G401 (cell line): Measurements from ENCODE around the gene POLR1G. TPM values are rescaled to one million over a fixed set of nuclear protein-coding genes. Genes with fewer than 3 reads are reported as not detected.
"Not testable (repeated sequence)": the region's sequence is repeated elsewhere in the genome, so short reads cannot be mapped to it uniquely, and the experiment has no call there.

ENCODE experiments used
- DNase-seq: peaks from one replicate; pipeline ENCODE4 v3.0.0-alpha.2; 2015; ENCODE audit warnings: low spot score
- in situ Hi-C: cut with HindIII; loops from 2 replicates; pipeline ENCODE4 v1.10.0; 2016; ENCODE audit warnings: low sequenced_read_pairs, mixed read lengths
- total RNA-seq: library from RNA; depleted of rRNA; stranded (reverse); fragments of >200 nt; shearing (Covaris generic); gene quantifications from 2 replicates; pipeline ENCODE4 v1.2.3, GENCODE V29; 2014

Gene POLR1G
- total RNA-seq, 1 experiment from 2014 or later = 32.3 TPM

DNA sequence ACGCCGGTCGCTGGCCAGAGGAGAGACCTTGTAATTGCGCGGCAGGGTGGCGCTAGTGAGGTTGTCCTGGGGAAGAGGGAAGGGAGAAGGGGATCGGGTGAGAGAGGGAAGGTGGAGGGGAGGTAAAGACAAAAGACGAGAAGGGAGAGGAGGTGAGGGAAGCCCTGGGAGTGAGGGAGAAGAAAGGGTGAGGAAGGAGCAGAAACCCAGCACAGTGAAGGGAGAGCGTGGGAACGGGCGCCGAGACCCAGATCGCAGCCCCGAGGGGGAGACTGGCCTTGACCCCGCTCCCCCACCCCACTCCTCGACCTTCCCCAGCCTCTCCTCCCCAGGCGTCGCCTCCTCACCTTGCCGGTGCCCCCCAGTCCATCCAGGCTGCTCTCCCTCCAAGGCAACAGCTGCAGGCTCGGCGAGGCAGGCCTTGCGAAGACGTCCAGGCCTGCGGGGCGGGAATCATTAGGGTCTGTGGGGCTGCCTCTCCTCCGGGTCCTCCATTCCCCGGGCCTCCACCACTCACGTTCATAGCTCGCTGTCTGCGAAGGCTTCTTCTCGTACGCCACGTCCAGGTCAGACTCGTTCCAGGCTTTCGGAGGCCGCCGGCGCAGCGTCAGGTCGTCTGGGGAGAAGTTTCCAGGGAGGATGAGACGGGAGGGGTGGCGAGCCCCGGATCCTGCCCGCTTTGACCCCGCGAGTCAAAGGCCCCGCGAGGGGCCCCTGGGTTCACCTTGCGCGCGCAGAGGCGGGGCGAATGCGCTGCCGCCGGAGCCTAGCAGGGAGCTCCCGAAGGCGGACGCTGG lies 10.4 kb upstream of the POLR1G start:
- in situ Hi-C loops = no loop called here
- DNase-seq = no peak

DNA sequence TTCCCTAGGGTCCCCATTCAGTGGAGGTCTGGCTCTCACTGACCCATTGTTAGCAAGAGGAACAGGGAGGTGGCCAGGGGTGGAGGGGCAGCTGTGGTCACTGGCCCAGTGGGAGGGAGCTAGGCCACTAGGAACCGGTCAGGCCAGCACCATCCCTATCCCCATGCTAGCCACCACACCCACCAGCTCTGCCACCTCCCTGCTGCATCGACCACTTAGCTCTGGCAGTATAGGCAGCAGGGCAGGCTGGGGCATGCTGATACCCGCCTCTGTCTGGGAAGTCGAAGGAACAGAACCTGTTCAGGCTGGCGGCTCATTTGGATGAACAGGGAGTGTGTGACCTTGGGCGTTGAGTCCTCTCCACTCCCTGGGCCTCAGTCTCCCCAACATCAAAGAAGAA lies 6.3 kb upstream of the POLR1G start:
- no peak for DNase-seq
- in situ Hi-C loops = no loop called here

DNA sequence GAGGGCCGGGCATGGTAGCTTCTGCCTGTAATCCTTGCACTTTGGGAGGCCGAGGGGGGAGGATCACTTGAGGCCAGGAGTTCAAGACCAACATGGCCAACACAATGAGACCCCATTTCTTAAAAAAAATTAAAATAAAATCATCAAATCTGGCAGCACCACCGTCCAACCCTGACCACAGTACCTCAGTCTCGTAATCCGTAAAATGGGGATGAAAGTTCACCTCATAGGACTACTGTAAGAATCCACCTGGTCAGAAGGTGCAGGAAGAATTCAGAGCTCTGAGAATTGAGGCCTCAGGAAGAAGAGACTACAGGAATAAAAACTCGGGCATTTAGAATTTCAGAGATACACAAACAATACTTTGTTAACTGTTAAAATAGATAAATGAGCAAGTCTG lies 4.6 kb upstream of the POLR1G start:
- in situ Hi-C loops = no loop called here
- no peak for DNase-seq

DNA sequence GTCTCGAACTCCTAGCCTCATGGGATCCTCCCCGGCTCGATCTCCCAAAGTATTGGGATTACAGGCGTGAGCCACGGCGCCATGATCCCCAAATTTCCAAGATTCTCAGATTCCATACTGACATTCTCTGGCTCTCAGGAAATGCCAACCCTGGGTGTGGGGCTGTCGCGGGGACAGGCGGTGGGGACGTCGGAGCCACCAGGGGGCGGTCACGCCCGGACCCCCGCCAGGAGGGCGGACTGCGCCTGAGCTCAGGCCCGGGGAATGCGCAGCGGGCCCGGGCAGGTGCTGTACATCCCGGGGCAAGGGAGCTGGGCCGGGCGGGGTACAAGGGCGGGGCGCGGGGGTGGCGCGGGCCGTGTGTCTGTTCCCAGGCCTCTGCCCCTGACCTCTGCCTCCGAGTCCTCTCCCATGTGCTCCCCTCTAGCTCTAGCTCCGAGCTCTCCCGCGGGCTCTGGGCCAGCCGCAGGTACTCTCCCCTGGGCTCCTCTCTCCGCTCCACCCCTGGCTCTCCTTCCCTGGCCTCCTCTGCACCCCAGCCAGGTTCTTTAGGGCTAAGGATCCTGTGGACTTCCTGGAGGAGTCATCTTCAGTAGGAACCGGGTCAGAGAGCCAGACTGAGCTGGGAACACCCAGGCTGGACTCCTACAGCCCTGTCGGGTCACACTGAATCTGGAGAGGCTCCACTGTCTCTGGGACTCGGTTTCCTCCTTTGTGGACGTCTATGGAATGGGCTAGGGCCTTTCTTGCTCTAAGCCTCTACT lies 4.0 kb upstream of the POLR1G start:
- no peak for DNase-seq
- in situ Hi-C loops = no loop called here

DNA sequence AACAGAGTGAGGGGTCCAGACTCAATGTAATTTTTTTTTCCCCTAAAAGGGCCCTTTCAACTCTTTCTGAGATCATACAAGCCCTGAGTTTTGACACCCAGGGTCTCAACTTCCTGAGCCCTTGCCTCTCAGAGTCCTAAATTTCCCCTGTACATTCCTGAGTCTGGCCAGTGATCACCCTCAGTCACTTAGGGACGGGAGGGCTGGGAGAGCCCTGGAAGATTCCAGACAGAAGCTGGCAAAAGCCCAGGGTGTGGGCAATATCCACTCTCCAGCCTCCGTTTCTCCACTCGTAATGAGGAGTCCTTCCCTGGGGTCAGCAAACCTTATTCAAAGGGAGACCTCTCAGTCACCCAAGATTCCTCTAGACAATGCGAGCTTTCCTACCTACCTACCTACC lies 3.2 kb upstream of the POLR1G start:
- in situ Hi-C loops = no loop called here

DNA sequence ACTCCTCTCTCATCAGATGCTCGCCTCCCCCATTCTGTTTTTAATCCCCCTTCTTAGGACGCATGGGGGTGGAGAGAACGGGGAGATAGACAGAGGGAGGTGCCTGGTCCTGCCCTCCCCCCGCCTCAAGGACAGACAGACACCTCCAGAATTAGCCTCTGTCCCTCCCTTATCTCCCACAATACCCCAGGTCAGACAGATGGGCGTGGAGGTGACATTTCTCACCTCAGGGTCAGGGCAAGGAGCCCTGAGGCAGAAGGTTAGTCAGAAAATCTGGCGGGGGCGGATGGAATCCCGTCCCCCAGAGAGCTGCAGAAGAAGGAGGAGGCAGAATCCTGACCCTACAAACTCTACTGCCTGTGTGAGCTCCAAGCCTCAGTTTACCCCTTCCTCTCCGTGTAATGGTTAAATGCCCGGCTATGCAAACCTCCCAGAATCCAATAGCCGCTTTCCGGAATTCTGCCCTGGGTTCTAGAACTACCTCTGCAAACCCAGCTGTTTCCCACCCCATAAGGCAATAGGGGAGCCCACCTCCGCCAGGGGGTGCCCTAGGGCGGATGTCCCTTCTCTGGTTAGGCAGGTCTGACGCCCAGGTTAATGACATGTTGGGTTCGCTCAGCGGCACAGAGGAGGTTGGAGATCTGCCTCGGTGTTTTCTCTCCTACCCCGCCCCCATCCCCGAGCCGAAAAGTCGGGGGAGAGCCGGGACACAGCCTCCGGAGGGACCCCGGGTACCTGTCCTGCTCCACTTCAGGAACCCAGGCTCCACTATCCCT lies 2.5 kb upstream of the POLR1G start:
- DNase-seq = peak; percentile 33
- in situ Hi-C loops = no loop called here

More for the DNA sequence above, 3.2 kb upstream of the POLR1G start:
- DNase-seq = no peak

DNA sequence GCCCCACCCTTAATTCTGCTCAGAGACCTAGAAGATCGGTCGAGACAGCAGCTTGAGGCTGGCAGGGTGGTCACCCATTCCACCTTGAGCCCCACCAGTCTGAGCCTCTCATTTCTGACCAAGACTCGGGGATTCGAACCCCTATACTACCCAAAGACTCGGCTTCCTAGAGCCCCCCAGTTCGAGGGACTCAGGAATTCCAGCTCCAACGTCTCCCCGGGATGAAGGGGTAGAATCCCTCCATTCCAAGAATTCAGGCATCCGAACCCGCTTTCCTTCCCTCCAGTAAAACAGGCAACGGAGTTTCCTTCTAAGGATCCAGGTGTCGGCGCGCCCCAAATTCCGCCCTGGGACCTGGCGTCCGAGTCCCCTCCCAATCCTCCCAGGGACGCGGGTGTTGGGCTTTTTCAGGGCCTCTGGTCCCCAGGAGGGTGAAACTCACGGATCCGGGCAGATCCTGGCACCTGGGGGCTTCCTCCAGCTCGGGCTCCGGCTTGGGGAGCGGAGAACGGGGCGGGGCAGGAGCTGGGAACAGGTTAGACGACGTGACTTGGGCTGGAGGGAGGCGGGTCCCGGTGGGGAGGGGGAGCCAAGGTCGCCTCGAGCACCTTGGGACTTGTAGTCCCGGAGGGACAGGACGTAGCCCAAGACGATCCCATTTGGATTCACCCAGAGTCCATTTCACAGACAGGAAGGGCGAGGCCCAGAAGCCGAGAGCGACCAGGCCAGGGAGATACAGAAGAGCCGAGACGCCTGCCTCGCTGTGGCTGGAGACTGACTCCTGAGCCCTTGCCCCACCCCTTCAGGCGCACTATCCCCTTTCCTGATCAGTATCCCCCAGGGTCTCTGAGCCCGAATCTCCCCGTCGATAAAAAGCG lies 1.6 kb upstream of the POLR1G start, which contains the start of gene PPP1R13L:
Gene PPP1R13L (minus strand): TSS at position 513 of the 878 bp plus-strand sequence. CDS start 6,751 bp downstream, outside the sequence.
- peak; percentile 63 for DNase-seq
- in situ Hi-C loops = no loop called here

DNA sequence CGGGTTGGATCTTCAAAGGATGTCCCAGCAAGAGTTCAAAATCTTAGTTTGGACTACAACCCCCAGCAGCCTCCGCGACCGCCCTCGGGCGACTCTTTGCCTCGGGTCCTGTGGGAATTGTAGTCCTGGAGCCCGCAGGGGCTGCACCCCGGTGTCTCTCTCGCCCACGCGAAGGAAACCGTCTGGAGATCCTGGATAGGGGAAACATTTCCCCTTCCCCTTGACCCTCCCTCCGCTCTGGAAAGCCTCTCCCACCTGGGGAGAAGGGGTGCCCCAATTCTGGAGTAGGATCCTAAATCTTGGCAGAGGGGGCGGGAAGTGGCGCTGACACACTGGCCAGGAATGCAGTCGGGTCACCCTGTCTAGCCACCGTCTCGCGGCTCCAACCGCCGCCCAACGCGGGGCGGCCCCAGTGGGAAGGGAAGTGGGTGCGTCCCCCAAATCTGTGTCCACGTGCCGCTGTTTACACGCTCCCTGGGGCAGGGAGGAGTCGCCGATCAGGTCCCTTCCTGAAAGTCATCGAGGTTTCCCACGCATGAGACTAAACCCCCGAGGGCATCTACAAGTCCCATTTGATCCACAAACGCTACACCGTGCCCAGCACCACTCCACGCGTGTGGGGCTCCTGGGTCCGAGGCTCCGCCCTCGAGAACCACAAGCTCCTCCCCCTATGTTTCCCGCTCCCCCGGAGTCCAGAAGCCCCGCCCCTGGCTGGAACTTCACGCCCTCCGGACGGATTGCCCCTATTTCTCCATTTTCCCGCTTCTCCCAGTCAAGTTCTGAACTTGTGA lies 814 bp upstream of the POLR1G start:
- in situ Hi-C loops = no loop called here
- DNase-seq = peak; percentile 90

DNA sequence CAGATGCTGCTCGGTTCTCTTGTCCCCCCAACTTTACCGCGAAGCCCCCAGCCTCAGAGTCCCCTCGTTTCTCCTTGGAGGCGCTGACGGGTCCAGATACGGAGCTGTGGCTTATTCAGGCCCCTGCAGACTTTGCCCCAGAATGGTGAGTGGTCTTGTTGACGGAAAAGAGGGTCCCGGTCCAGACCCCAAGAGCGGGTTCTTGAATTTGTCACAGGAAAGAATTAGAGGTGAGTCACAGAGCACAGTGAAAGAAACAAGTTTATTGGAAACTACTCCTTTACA lies 589 bp downstream of the POLR1G start:
- no peak for DNase-seq
- in situ Hi-C loops = no loop called here

DNA sequence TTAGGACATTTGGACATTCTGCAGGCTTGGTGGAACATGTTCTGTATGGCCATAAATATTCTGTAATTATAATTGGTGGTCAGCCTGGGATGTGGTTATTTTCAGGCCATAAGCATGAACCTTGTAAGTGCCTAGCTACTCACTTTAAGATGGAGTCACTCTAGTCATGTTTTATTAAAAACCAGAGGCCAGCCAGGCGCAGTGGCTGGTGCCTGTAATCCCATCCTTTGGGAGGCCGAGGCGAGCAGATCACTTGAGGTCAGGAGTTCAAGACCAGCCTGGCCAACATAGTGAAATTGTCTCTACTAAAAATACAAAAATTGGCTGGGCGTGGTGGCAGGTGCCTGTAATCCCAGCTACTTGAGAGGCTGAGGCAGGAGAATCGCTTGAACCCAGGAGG lies 1.1 kb downstream of the POLR1G start:
- DNase-seq, in situ Hi-C loops: not testable (repeated sequence)

DNA sequence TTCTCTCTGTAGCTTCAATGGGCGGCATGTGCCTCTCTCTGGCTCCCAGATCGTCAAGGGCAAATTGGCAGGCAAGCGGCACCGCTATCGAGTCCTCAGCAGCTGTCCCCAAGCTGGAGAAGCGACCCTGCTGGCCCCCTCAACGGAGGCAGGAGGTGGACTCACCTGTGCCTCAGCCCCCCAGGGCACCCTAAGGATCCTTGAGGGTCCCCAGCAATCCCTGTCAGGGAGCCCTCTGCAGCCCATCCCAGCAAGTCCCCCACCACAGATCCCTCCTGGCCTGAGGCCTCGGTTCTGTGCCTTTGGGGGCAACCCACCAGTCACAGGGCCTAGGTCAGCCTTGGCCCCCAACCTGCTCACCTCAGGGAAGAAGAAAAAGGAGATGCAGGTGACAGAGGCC lies 1.7 kb downstream of the POLR1G start:
- no peak for DNase-seq
- in situ Hi-C loops = no loop called here

DNA sequence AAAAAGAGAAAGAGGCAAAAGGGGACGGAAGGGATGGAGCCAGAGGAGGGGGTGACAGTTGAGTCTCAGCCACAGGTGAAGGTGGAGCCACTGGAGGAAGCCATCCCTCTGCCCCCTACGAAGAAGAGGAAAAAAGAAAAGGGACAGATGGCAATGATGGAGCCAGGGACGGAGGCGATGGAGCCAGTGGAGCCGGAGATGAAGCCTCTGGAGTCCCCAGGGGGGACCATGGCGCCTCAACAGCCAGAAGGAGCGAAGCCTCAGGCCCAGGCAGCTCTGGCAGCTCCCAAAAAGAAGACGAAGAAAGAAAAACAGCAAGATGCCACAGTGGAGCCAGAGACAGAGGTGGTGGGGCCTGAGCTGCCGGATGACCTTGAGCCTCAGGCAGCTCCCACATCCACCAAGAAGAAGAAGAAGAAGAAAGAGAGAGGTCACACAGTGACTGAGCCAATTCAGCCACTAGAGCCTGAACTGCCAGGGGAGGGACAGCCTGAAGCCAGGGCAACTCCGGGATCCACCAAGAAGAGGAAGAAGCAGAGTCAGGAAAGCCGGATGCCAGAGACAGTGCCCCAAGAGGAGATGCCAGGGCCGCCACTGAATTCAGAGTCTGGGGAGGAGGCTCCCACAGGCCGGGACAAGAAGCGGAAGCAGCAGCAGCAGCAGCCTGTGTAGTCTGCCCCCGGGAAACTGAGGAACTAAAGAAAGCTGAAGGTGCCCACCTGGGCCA lies 2.5 kb downstream of the POLR1G start:
- no peak for DNase-seq
- in situ Hi-C loops = no loop called here

DNA sequence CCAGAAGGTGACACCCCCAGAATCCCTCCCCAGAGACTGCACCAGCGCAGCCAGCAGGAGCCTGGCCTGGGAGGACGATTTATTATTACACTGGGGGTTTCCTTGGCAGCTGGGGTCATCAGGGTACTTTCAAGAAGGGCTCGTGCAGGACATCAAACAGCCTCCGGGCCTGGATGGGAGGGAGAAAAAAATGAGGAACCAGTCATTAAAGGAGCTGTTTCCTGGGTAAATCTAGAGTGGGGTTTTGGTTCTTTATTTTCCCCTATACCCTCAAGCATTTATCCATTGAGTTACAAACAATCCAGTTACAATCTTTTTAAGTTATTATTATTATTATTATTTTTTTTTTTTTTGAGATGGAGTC lies 3.1 kb downstream of the POLR1G start:
- in situ Hi-C loops = no loop called here
- no peak for DNase-seq

DNA sequence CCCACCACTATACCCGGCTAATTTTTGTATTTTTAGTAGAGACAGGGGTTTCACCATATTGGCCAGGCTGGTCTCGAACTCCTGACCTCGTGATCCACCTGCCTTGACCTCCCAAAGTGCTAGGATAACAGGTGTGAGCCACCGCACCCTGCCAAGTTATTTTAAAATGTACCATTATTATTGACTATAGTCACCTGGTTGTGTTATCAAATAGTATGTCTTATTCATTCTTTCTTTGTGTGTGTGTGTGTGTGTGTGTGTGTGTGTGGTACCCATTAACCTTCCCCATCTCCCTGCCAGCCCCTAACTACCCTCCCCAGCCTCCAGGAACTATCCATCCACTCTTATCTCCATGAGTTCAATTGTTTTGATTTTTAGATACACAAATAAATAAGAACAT lies 3.9 kb downstream of the POLR1G start:
- DNase-seq, in situ Hi-C loops: not testable (repeated sequence)

DNA sequence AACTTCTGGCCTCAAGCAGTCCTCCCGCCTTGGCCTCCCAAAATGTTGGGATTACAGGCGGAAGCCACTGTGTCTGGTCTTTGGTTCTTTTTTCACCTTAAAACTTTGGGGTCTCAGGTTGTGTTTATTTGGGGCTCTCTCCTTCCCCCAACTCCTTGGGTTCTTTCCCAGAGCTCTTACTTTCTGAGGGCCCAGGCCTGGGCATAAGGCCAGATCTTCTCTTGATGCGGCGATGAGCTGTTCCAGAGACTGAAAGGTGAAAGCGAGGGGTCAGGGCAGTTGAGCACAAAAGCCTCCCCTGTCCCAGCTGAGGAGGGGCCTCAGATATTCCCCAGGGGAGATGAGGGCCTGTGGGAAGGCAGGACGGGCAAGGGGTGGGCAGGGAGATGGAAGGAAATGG lies 7.1 kb downstream of the POLR1G start:
- no peak for DNase-seq
- in situ Hi-C loops = no loop called here

DNA sequence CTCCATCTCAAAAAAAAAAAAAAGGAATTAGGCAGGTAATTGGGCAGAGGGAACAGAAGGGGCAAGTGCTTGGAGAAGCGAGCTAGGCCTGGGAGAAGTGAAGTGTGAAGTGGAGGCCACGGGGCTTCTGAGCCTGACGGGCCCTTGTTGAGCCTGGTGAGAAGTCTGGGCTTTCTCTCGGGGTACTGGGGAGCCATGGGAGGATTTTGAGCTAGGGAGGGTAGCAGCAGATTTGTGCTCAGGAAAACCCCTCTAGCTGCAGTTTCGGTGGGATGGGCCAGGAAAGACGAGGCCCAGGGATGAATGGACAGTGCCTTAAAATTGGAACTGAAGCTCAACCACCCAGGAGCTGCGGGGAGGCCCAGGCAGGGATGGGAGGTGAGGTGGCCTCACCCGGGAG lies 8.0 kb downstream of the POLR1G start:
- in situ Hi-C loops = no loop called here
- DNase-seq = no peak

DNA sequence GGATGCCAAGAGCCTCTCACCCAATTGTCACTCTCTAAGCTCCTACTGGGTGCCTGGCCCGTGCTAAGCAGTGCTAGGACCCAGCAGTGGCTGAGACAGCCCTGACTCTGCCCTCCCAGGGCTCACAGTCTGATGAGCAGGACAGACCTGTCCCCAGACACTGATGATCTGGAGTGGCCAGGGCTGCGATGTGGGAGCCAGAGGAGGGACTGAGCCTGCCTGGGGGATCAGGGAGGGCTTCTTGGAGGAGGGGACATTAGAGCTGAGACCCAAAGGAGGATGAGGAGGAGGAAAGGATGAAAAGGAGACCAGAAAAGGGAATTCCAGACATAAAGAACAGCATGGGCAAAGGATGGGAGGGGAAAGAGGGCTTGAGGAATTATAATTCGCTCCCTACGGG lies 10.7 kb downstream of the POLR1G start:
- in situ Hi-C loops = no loop called here
- no peak for DNase-seq

DNA sequence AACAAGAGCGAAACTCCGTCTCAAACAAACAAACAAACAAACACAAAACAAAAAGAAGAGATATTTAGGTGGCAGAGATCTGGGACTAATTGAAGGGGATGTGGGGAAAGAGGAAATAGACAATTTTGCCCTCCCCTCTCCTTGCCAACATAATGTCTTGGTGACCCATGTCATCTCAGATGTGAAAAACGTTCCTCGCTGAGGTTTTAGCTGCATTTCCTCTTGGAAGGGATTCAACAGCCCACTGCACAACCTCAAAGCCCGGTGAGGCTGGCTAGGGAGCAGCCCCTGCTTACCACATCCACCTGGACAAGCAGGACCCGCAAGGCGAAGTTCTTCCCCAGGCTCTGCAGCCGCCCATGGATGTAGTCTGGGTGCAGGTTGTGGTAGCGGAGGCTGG lies 12.4 kb downstream of the POLR1G start:
- no peak for DNase-seq
- in situ Hi-C loops = no loop called here
